Suprapubic skin (tissue), 3 donors: Measurements from ENCODE around the gene KCNMB2.

Source experiments
- POLR2A ChIP-seq, 2 donors: fragments of 450-650 bp; IDR thresholded peaks; one replicate each; pipeline ENCODE4 v1.6.1; 2017; ENCODE audit warnings: antibody characterized with exemption in 2 of 2, mild to moderate bottlenecking in 2 of 2, moderate library complexity in 2 of 2
- TF ChIP-seq, protein P1 (sequence below), 2 donors: fragments of 200-600 bp in 1 of 2; fragments of 450-650 bp in 1 of 2; sonication (generic) in 1 of 2; IDR thresholded peaks; one replicate each; pipeline ENCODE4 v1.5.1; 2016 to 2019; ENCODE audit warnings: antibody characterized with exemption in 2 of 2, mild to moderate bottlenecking in 1 of 2, moderate library complexity in 1 of 2

DNA sequence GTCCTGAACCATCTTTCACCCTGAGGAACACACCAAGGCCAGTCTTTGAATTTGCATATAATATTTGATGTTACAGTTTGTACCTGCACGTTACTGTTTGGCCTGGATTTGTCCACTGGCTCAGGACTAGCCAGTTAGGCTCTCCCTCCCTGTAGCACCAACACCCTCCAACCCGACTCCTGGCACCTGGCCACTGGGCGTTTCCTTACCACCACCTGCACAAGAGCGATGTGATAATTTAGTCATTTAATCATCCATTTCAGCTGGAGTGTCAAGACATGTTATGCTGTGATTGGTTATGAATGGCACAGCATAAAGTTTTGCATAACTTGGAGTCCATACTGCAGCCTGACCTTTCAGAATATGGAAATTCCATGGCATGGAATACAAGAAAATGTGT, 242.4 kb downstream of the KCNMB2 start:
- TF ChIP-seq POLR2A (IDR thresholded peaks at IDR 0.05): no peak
- TF ChIP-seq, protein P1, sequence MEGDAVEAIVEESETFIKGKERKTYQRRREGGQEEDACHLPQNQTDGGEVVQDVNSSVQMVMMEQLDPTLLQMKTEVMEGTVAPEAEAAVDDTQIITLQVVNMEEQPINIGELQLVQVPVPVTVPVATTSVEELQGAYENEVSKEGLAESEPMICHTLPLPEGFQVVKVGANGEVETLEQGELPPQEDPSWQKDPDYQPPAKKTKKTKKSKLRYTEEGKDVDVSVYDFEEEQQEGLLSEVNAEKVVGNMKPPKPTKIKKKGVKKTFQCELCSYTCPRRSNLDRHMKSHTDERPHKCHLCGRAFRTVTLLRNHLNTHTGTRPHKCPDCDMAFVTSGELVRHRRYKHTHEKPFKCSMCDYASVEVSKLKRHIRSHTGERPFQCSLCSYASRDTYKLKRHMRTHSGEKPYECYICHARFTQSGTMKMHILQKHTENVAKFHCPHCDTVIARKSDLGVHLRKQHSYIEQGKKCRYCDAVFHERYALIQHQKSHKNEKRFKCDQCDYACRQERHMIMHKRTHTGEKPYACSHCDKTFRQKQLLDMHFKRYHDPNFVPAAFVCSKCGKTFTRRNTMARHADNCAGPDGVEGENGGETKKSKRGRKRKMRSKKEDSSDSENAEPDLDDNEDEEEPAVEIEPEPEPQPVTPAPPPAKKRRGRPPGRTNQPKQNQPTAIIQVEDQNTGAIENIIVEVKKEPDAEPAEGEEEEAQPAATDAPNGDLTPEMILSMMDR (IDR thresholded peaks at IDR 0.05): no peak
